Peyer's patch (tissue), 4 donors: Measurements from ENCODE around the gene SRGAP1. TPM values are rescaled to one million over a fixed set of nuclear protein-coding genes. Genes with fewer than 3 reads are reported as not detected.
"Not testable (repeated sequence)": the region's sequence is repeated elsewhere in the genome, so short reads cannot be mapped to it uniquely, and the experiment has no call there.

Source experiments
- DNase-seq, 3 donors: peaks; one replicate each; pipeline ENCODE4 v3.0.0-alpha.2; 2017 to 2019
- H3K27ac ChIP-seq, 4 donors: fragments of 200-600 bp; sonication (generic); one replicate each; pipeline ENCODE4 v1.5.1; 2016 to 2019
- H3K27me3 ChIP-seq, 2 donors: fragments of 200-600 bp; sonication (generic); one replicate each; pipeline ENCODE4 v1.5.1; 2019
- H3K36me3 ChIP-seq, 3 donors: fragments of 200-600 bp; sonication (generic); one replicate each; pipeline ENCODE4 v1.5.1; 2016 to 2019
- H3K4me1 ChIP-seq, 4 donors: fragments of 200-600 bp; sonication (generic); one replicate each; pipeline ENCODE4 v1.5.1; 2016 to 2019
- H3K4me3 ChIP-seq, 4 donors: fragments of 200-600 bp; sonication (generic); 1 replicate in 3 of 4; 2 replicates in 1 of 4; pipeline ENCODE4 v1.5.1; 2016 to 2019; ENCODE audit warnings: mild to moderate bottlenecking in 1 of 4
- H3K9me3 ChIP-seq, 4 donors: fragments of 200-600 bp; sonication (generic); one replicate each; pipeline ENCODE4 v1.5.1; 2016 to 2019; ENCODE audit warnings: mild to moderate bottlenecking in 1 of 4
- CTCF ChIP-seq, 6 experiments: fragments of 450-650 bp in 4 of 6; fragments of 200-600 bp in 2 of 6; sonication (generic) in 1 of 6; IDR thresholded peaks; one replicate each; pipeline ENCODE4 v1.5.1; 2017 to 2019; ENCODE audit warnings: antibody characterized with exemption in 6 of 6, mild to moderate bottlenecking in 3 of 6, moderate library complexity in 1 of 6
- POLR2A ChIP-seq, 2 donors: fragments of 450-650 bp; IDR thresholded peaks; one replicate each; pipeline ENCODE4 v1.5.1; 2017; ENCODE audit warnings: antibody characterized with exemption in 2 of 2, mild to moderate bottlenecking in 2 of 2, moderate library complexity in 2 of 2
- total RNA-seq, 4 donors: library from RNA; depleted of rRNA; stranded (reverse); fragments of >200 nt; gene quantifications; one replicate each; pipeline ENCODE4 v1.1.0, GENCODE V29; 2016

SRGAP1 gene
- total RNA-seq, 4 donors from 2014 or later: 5.8 to 92.4 (median 16.4) TPM

GRCh38 chr12:64127811-64128210 is 283.3 kb downstream of the SRGAP1 start:
- Histone ChIP-seq H3K4me1 (no peaks in the 10 kb centered on the region), H3K9me3 (no peaks in the 10 kb centered on the region), H3K4me3 (no peak overlapping the region), H3K27me3 (no peaks in the 10 kb centered on the region), H3K36me3 (peaks cover 0 to 38% (median 0%) of the 10 kb centered on the region in 3 donors), H3K27ac (no peak overlapping the region)
- DNase-seq: no peak
- TF ChIP-seq POLR2A (IDR thresholded peaks at IDR 0.05) (no peak), CTCF (IDR thresholded peaks at IDR 0.05) (no peak)

GRCh38 chr12:64128366-64128765 is 283.9 kb downstream of the SRGAP1 start:
- Histone ChIP-seq H3K9me3 (peaks cover 0 to 1% (median 0%) of the 10 kb centered on the region in 4 donors), H3K36me3 (peaks cover 0 to 38% (median 0%) of the 10 kb centered on the region in 3 donors), H3K4me1 (no peaks in the 10 kb centered on the region), H3K27ac (no peak overlapping the region), H3K27me3 (no peaks in the 10 kb centered on the region), H3K4me3 (no peak overlapping the region)
- no peak for DNase-seq
- TF ChIP-seq CTCF (IDR thresholded peaks at IDR 0.05) (no peak), POLR2A (IDR thresholded peaks at IDR 0.05) (no peak)

GRCh38 chr12:64130476-64130875 is 286.0 kb downstream of the SRGAP1 start:
- H3K27me3 ChIP-seq, H3K27ac ChIP-seq, DNase-seq, H3K4me3 ChIP-seq, H3K9me3 ChIP-seq, H3K4me1 ChIP-seq: not testable (repeated sequence)
- H3K36me3 ChIP-seq: peaks cover 0 to 38% (median 0%) of the 10 kb centered on the region in 3 donors

- not testable (repeated sequence) for H3K4me3 ChIP-seq, H3K9me3 ChIP-seq, DNase-seq, H3K4me1 ChIP-seq, H3K27ac ChIP-seq, H3K27me3 ChIP-seq
- H3K36me3 ChIP-seq: peaks cover 0 to 38% (median 0%) of the 10 kb centered on the region in 3 donors
Measured at GRCh38 chr12:64131456-64131855, 287.0 kb downstream of the SRGAP1 start.

GRCh38 chr12:64132672-64133071 is 288.2 kb downstream of the SRGAP1 start:
- H3K27me3 ChIP-seq, H3K4me3 ChIP-seq: not testable (repeated sequence)
- H3K36me3 ChIP-seq: peaks cover 0 to 34% (median 0%) of the 10 kb centered on the region in 3 donors

GRCh38 chr12:64137117-64137516 is 292.6 kb downstream of the SRGAP1 start:
- Histone ChIP-seq H3K27me3 (no peaks in the 10 kb centered on the region), H3K4me1 (no peaks in the 10 kb centered on the region), H3K9me3 (peaks cover 0 to 9% (median 0%) of the 10 kb centered on the region in 4 donors), H3K4me3 (no peak overlapping the region), H3K36me3 (peaks cover 0 to 1% (median 0%) of the 10 kb centered on the region in 3 donors), H3K27ac (no peak overlapping the region)
- DNase-seq: no peak
- TF ChIP-seq CTCF (IDR thresholded peaks at IDR 0.05) (no peak), POLR2A (IDR thresholded peaks at IDR 0.05) (no peak)

More at GRCh38 chr12:64132672-64133071, 288.2 kb downstream of the SRGAP1 start:
- not testable (repeated sequence) for H3K27ac ChIP-seq, H3K9me3 ChIP-seq, H3K4me1 ChIP-seq, DNase-seq

- no peak for DNase-seq
- H3K36me3 ChIP-seq: peaks cover 0 to 12% (median 0%) of the 10 kb centered on the region in 3 donors
- H3K4me3 ChIP-seq: no peak overlapping the region
- peaks cover 0 to under 1% (median 0%) of the 10 kb centered on the region in 4 donors for H3K9me3 ChIP-seq
- no peak for TF ChIP-seq CTCF (IDR thresholded peaks at IDR 0.05)
- no peak for TF ChIP-seq POLR2A (IDR thresholded peaks at IDR 0.05)
- no peaks in the 10 kb centered on the region for H3K27me3 ChIP-seq
- no peaks in the 10 kb centered on the region for H3K4me1 ChIP-seq
- H3K27ac ChIP-seq: no peak overlapping the region
Measured at GRCh38 chr12:64139021-64139420, 294.5 kb downstream of the SRGAP1 start.
